GM21367 (cell line): ENCODE results near the gene TEX35.
A peak's percentile ranks its signal among the peaks of the same experiment; 100 is the strongest.
"Not testable (repeated sequence)": the region's sequence is repeated elsewhere in the genome, so short reads cannot be mapped to it uniquely, and the experiment has no call there.

Experiments
- ATAC-seq: cut with Tn5 transposase; IDR thresholded peaks from one replicate; pipeline ENCODE4 v1.9.1; 2021; ENCODE audit not compliant: unreplicated experiment

Gene TEX35

DNA sequence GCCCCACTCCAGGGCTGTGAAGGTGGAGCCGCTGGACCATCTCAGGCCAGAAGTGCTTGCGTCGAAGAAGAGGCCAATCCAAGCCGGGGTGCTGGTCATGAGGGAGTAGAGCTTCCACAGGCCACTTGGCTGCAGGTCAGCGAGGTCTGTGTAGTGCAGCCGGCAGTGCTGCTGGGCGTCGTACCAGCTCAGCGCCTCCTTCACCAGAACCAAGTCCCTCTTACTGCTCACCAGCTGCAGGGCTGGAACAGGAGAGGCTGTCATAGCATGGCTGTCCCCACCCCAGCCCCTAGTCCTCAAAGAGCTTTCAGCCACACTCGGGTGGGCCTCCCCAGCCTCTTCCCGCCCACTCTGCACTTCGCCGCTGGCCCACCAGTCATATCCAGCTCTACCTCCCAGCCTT lies 18.3 kb upstream of the TEX35 start:
- no peak for ATAC-seq

DNA sequence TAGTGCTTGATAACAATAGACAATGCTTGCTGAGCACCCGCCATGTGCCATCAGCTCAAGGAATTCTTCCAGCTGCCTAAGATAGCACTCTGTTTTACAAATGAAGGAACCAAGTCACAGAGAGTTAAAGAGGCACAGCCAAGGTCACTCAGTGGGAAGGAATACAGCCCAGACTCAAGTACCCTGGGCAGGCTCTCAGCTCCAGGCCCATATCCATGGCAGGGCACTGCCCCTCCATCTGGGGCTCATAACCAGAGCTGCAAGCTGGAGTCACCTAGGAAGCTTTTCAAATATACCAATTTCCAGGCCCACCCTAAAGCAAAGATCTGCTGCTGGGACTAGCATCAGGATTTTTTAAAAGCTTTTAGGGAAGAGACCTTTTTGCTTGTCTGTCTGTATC lies 17.8 kb upstream of the TEX35 start:
- no peak for ATAC-seq

DNA sequence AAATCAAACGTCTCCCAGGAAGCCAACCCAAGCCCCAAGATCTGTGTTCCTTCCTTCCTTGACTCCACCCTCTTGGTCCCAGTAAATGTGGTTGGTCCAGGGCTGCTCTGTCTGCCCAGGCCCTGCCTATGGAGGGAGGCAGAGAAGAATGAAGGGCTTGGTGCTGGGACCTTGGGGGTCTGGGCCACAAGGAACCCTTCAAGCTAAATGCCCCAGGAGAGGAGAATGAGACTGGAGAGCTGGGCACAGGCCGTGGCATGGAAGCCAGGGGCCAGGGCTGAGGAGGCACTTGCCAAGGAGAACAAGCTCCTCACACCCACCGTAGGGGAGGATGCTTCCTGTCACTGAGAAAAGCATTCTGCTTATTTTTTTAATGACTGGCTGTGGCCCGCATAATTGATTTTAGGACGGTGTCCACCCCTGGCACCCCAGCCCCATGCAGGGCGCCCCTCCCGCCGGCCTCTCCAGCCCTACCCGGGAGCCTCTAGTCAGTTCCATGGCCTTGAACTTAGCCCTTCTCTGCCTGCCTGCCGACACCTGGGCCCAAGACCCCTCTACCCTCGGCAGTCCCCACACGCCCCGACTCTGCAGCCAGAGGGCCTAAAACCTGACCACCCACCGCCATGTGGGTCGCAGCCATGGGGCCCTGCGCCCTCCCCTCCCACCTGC lies 17.0 kb upstream of the TEX35 start:
- ATAC-seq: no peak

DNA sequence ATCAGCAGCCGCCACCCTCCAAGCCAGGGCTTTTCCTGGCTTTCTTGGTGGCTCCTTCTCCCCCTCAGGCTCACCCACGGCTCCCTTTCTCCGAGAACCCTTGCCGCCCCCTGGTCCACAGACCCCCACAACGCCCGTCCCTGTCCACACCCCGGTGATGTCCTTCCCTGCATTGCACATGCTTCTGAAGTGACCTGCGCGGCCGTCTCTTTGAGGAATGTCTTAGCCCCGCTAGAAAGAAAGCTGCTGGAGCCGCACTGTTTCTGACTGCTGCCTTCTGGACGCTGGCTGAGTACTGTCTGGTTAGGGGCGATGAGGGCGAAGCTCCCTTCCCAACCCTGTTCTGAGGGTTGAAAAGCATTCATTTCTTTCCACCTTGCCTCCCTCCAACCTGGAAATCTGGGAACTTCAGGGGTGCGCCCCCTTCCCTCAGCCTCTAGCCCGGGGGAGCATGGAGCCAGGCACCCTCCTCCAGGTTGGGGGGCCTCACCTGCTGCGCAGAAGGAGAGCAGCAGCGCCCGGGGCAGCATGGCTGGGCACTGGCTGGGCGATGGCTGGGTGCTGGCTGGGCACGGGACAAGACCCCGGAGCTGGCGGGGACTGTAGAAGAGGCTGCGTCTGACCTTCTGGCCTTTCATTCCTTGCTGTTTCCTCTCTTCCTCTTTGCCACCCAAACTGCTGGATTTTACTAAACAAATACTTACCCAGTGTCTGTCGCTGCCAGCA lies 16.3 kb upstream of the TEX35 start, which contains the start of gene CLEC20A:
Gene CLEC20A (minus strand): TSS at position 555 of the 726 bp plus-strand sequence. CDS start 25 bp downstream, at position 530.
- ATAC-seq: no peak

DNA sequence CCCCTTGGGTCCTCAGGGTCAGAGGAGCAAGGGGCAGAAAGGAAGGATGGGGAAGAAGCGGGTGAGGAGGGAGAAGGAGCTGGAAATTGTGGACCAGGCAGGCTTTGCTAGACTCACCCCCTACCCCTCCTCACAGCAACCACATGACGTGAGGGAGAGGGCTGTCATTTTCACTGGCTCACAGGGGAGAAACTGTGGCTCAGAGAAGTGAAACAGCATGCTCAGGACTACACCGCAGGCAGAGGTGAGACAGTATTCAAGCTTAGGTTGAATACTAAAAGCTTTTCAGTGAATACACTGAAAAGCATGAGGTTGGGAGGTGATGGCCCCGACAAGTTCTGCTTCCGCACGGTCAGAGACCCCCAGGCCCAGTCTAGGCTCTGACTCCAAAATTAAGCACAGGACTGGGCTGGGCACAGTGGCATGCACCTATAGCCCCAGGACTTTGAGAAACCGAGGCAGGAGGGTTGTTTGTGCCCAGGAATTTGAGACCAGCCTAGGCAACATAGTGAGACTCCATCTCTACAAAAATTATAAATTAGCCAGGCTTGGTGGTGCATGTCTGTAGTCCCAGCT lies 14.9 kb upstream of the TEX35 start:
- ATAC-seq: no peak

DNA sequence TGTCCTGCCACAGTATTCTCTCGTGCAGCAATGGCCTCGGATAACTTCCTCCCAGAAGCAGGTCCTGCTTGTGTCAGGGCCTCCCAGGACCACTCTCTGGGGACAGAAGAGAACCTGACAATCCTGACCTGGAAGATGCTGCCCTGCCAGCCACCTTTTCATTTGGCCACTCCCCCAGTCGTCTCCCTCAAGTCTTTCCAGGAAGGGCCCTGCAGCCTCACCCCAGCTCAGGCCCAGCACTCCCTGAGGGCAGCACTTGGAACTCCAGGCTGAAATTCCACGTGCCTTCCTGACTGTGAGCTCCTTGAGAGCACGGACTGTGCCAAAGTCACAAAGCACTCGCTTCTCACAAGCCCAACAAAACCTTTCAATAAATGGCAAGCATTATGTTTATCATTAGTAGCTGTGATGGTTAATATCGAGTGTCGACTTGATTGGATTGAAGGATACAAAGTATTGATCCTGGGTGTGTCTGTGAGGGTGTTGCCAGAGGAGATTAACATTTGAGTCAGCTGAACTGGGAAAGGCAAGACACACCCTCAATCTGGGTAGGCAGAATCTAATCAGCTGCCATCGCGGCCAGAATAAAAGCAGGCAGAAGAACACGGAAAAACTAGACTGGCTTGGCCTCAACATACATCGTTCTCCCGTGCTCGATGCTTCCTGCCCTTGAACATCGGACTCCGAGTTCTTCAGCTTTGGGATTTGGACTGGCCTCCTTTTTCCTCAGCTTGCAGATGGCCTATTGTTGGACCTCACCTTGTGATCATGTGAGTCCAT lies 13.8 kb upstream of the TEX35 start:
- ATAC-seq: no peak

DNA sequence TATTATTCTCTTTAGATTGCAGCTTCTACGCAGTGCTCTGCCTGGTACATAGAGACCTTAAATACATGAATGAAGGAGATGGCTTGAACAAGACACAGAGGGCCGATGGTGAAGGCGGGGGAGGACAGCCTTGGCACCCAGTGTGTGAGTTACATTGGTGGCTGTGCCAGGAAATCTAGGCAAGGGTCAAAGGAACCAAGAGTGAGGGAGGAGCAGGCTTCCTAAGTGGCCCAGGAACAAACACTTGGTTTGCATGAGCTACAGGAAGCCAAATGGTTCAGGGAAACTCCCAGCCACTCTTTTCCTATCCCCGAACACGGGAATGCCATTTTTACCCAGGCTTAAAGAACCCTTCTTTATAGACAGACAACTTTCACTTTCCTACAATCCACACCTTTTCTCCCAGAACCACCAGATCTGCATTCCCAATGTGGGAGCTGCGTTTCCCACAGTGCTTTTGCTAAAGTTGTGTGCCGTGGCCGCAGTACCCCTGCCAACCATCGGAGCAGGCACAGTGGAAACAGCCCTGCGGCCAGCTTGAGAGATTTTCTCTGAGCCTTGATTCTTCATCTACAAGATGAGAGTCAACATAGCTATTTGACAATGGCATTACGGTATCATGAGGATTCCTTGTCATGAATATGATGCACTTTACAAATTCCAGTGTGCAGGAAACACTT lies 12.7 kb upstream of the TEX35 start:
- no peak for ATAC-seq

DNA sequence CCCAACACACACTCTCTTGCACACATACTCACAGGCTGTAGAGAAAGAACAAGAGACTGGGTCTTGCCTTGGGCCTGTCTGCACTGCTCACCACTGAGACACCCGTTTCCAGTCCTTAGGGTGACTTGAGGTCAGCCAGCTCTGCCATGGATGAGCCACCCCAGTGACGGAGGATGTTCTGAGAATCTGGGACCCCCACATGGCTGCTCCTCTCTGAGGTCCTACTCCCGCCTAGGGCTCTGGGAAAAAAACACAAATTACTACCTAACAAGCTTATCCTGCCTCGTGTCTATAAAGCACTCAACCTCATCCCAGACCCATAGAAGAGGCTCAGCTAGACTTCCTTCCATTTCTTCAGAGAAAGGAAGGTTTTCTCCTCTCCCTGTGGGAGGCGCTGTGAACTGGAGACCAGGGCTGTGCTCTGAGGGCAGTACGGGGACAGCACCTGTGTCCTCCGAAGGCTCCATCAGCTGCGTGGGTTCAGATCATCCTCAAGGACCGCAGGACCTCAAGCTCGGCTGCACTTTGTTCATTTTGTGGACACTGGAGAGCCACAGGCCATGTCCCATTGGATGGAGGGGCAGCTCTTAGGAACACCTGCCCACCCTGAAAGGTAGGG lies 11.9 kb upstream of the TEX35 start:
- no peak for ATAC-seq

DNA sequence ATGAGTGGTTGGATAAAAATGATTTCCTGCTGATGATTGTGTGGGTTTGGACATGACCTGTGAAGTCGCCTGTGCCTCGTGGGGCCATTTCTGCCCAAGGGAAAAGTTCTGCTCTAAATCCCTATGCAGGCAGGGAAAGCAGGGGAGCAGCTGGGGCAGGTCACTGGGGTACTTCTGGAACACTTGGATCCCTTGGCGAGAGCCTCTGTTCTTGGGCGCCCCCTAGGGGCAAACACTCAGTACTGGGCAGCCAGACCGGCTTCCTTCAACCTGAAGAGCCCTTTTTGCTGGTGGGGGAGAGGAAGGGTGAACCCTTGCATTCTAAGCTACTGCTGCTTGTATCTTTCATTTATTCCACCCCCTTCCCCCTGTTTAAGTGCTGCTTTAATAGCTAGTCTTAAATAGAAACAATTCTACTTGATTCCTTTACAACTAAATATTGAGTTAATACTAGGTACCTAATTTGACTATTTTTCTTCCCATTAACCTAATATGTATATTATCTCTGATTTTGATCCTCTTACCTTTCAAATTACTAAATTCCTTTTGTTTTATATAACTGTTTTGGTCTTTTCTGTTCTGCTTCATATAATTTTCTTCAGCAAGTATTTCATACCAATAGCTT lies 11.1 kb upstream of the TEX35 start:
- peak; percentile 92 for ATAC-seq

DNA sequence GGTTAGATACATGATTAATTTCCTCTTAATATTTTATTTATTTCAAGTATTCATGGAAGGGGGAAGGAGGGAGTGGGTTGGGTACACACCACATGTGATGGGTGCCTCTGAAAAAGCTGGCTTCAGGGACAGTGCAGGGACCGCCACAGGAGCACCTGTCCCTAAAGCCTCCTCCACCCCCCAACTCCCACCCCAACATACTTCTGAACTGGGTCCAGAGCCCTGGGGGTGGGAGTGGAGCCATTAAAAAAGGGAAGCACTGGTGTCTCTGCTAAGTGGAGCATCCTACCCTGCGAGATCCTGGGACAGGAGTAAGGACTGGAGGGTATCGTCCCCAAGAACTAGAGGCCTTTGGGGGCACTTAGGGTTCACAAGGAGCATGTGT lies 10.6 kb upstream of the TEX35 start:
- ATAC-seq: no peak

DNA sequence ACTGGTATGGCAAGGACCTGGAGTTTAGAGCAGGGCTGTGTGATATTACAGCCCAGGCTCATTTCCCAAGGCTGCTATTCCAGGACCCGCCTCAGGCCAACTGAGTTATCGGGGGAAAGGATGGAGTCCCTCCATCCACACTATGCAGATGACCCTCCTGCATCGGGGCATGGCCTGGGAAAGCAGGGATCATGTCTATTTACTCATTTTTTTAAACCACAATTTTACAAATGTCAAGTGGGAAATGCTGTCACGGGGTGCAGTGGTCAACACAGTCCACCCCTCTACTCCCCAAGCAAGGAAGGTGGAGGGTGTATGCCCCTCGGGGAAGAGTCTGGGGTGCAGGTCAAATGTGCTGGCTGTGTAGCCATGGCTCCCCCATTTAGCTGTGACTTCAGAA lies 10.1 kb upstream of the TEX35 start:
- no peak for ATAC-seq

DNA sequence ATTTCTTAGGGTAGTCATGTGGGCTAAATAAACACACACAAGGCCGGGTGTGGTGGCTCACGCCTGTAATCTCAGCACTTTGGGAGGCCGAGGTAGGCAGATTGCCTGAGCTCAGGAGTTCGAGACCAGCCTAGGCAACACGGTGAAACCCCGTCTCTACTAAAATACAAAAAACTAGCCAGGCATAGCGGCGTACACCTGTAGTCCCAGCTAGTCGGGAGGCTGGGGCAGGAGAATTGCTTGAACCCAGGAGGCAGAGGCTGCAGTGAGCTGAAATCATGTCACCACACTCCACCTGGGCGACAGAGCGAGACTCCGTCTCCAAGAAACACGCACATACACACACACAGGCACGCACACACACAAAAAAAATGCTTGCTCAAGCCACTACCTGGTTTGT lies 9.6 kb upstream of the TEX35 start:
- ATAC-seq: not testable (repeated sequence)

DNA sequence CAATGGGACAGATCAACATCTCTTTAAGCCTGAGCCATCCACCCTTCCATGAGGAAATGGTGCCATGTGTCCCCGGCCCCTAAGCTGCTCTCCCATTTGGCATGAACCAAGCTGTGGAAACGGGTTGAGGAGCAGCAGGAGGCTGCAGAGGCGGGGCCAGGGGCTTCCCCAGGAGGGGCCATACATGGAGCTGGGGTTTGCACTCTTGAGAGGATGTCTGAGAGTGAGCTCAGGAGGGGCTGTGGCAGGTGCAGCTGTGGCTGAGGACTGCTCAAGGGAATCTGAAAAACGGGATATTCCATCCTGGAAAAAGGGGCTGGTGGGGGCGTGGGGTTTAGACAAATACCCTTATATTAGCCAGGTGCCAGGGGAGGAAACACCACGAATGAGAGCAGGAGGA lies 9.1 kb upstream of the TEX35 start:
- no peak for ATAC-seq

DNA sequence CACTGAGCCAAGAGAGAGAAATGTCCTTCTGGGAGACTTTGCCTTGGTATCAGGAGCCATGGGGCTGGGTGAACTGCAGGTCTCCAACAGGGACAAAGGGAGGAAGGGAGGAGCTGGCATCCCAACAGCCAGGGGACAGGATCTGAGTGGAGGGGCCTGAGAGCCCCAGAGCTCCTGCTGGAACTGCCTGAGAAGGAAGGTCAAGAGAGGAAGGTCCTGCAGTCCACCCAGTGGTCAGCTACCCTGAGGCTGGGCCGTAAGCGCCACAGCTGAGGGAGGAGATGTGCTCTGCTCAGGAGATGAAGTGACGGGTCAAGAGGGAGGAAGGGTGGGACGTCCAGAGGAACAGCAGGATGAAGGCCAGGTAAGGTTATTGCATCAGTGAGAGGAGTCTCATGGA lies 8.6 kb upstream of the TEX35 start:
- no peak for ATAC-seq

DNA sequence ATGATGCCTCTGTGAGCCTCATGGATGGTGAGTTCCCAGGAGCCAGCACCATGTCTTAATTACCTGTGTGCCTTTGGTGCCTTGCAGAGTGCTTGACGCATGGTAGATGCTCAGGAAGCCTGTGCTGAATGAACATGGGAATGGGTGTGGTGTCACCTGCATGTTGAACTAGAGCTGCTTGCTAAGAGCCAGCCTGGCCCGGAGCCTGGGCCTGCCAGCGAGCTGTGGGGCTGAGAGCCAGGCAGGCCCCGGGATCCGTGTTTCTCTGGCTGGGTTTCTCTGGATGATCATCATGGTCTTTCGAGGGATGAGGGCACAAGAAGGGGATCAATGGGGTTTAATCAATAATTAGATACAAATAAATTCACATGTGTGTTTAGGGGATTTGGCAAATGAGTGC lies 6.7 kb upstream of the TEX35 start:
- ATAC-seq: no peak

DNA sequence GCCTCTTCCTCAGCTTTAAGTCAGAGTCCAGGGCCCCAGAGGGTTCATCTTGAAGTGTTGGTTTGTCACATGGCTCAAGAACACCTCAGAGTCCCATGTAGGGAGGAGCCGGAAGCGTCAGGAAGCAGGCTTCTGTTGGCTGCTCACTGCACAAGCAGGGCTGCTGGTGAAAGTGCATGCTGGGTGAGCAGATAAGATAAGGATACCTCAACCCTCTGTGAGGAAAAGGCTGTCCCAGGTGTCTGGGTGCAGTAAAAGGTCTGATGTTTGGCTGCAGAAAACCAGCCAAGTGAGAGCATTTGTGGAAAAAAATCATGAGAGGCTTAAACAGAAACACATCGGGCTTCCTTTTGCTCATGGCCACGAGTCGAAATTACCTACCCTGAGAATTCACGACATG lies 6.2 kb upstream of the TEX35 start:
- no peak for ATAC-seq

DNA sequence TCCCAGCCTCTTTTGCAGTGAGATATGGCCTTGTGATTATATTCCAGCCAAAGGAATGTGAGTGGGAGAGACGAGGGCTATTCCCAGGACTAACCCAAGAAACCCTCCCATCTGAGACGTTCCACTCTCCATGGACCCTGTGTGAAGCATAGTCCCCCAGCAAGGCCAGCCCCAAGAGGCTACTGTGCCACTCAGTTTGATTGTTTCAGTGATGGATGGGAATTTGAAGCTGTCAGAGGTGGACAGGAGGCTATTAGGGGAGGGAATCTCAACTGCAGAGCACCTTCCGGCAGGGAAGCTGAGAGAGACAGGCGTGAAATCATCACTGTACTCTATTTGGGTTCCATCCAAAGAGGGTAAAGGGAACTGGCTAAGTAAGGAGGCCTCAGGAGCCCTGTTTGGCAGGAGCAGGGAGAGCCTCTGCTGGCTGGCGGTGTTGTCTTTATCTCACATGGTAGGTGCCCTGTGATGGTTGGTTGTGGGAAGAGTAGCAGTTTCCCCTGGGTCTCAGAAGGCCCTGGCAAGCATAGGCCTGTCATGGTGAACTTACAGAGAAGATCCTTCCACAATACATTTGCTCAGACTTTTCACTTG lies 3.4 kb upstream of the TEX35 start:
- no peak for ATAC-seq

DNA sequence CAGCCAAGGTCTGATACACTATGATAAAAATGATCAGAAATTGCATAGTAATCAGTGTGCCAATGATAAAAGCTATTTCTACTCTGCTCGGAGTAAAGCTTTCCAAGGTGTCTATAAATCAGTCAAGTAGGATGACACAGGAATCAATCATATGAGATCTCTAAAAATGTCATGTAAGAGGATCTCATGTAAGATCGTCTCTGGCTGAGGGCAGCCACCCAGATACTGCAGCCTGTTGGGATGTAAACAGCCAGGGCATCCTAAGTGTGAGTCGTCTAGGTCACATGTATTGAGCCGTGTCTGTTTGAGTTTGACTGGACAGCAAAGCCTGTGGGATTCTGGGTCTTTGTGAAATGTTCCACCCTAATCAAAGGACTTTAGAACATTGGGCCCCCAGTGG lies 2.8 kb upstream of the TEX35 start:
- no peak for ATAC-seq

DNA sequence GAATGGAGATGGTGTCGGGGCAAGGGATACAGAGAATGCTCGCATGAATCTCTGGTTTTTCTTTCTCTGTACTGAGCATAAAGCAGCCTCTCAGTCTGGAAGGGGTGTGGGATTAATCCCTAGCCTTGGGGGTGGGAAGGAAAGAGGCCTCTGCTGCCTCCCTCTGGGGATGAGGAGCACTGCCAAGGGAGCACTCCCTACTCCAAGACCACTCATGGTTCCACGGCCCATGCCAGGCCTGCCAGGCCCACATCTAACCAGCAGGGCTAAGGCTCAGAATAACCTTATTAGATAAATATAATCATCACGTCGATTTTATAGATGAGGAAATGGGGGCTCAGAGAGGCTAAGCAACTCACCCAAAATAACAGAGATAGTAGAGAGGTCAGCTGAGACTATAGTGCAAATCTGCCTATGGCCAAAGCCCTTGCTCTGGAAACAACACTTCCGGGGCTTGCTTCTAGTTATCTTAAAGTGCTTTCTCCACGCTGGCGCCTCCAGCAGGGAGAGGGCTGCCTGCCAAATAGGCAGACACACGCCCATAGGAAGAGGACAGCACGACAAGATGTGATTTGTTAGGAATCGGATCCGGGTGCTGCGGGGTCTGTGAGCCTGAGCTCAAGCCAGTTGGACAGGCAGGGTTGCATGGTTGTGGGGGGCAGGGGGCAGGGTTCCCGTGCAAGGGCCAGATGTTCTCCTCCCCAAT lies 522 bp downstream of the TEX35 start:
- no peak for ATAC-seq
